IMR-90 (cell line): Measurements from ENCODE around the gene AGMO. TPM values are rescaled to one million over a fixed set of nuclear protein-coding genes. Genes with fewer than 3 reads are reported as not detected.

Experiments
- ATAC-seq: fragments of 200-7000 bp; cut with Tn5 transposase; 2 replicates; pipeline ENCODE4 v1.9.1; 2020; ENCODE audit warnings: low read depth, mild to moderate bottlenecking, moderate library complexity
- BruUV-seq: library from RNA; stranded (reverse); fragments of 400-500 nt; replicated peaks from 2 replicates; lab custom pipeline; 2021; lab: Mats Ljungman, UMichigan
- CTCF ChIA-PET: fragments of 300-600 bp; formaldehyde crosslinking; extraction: SDS; loops from one replicate; lab custom pipeline; 2021; ENCODE audit warnings: antibody characterized with exemption; lab: Yijun Ruan, JAX
- POLR2A ChIA-PET: fragments of 300-600 bp; sonication (Branson Sonifier 250); formaldehyde crosslinking; loops from one replicate; lab custom pipeline; 2022; ENCODE audit warnings: antibody characterized with exemption; ENCODE audit not compliant: unreplicated experiment; lab: Charles Lee
- DNase-seq: peaks from one replicate; pipeline ENCODE4 v3.0.0; 2013
- H2AFZ ChIP-seq: replicated peaks from 2 replicates; pipeline ENCODE3; 2013; ENCODE audit warnings: low read length, mild to moderate bottlenecking; ENCODE audit not compliant: poor library complexity
- H2AK5ac ChIP-seq: 2 replicates; pipeline ENCODE4 v1.6.1; 2013; ENCODE audit warnings: low read depth, low read length, inconsistent platforms
- H2AK9ac ChIP-seq: replicated peaks from 2 replicates; pipeline ENCODE3; 2013; ENCODE audit warnings: mild to moderate bottlenecking, low read depth, low read length, moderate library complexity; ENCODE audit not compliant: poor library complexity
- H2BK120ac ChIP-seq: 2 replicates; pipeline ENCODE4 v1.6.1; 2013; ENCODE audit warnings: low read depth, low read length, inconsistent platforms
- H2BK15ac ChIP-seq: 3 replicates; pipeline ENCODE4 v1.6.1; 2013; ENCODE audit warnings: low read depth, low read length, inconsistent platforms
- H2BK20ac ChIP-seq: 2 replicates; pipeline ENCODE4 v1.6.1; 2013; ENCODE audit warnings: low read depth, mild to moderate bottlenecking, inconsistent platforms, low read length, moderate library complexity
- H2BK5ac ChIP-seq: 2 replicates; pipeline ENCODE4 v1.6.1; 2013; ENCODE audit warnings: mild to moderate bottlenecking, low read depth, low read length, inconsistent platforms; ENCODE audit not compliant: poor library complexity, severe bottlenecking
- H3K14ac ChIP-seq: replicated peaks from 2 replicates; pipeline ENCODE4 v1.6.1; 2013; ENCODE audit warnings: low read depth, low read length, inconsistent platforms
- H3K18ac ChIP-seq: 2 replicates; pipeline ENCODE4 v1.6.1; 2013; ENCODE audit warnings: low read depth, low read length, control low read depth
- H3K23ac ChIP-seq: 2 replicates; pipeline ENCODE4 v1.6.1; 2013; ENCODE audit warnings: low read depth, low read length, inconsistent platforms
- H3K27ac ChIP-seq: 2 replicates; pipeline ENCODE4 v1.5.1; 2013; ENCODE audit warnings: mild to moderate bottlenecking, control low read depth, low read length; ENCODE audit not compliant: insufficient read depth
- H3K27me3 ChIP-seq: 2 replicates; pipeline ENCODE4 v1.6.1; 2013; ENCODE audit warnings: low read length; ENCODE audit not compliant: control insufficient read depth, insufficient read depth
- H3K36me3 ChIP-seq: 2 replicates; pipeline ENCODE4 v1.6.1; 2013; ENCODE audit warnings: low read length, mixed read lengths; ENCODE audit not compliant: control insufficient read depth, insufficient read depth
- H3K4ac ChIP-seq: 2 replicates; pipeline ENCODE4 v1.6.1; 2013; ENCODE audit warnings: low read depth, low read length, inconsistent platforms
- H3K4me1 ChIP-seq: 2 replicates; pipeline ENCODE4 v1.6.1; 2013; ENCODE audit warnings: low read length, mixed read lengths; ENCODE audit not compliant: control insufficient read depth, insufficient read depth
- H3K4me2 ChIP-seq: 2 replicates; pipeline ENCODE4 v1.6.1; 2013; ENCODE audit warnings: low read depth, mild to moderate bottlenecking, control low read depth, low read length, moderate library complexity
- H3K4me3 ChIP-seq: 2 replicates; pipeline ENCODE4 v1.5.1; 2013; ENCODE audit warnings: low read depth, mild to moderate bottlenecking, control low read depth, low read length, moderate library complexity; ENCODE audit not compliant: insufficient read depth
- H3K56ac ChIP-seq: 2 replicates; pipeline ENCODE4 v1.6.1; 2013; ENCODE audit warnings: low read length, inconsistent platforms; ENCODE audit not compliant: insufficient read depth; ENCODE audit errors: extremely low read depth
- H3K79me1 ChIP-seq, 2 experiments: 2 replicates each; pipeline ENCODE4 v1.6.1; 2013; ENCODE audit warnings: low read length in 2 of 2, inconsistent platforms in 1 of 2, low read depth in 1 of 2
- H3K9ac ChIP-seq: 2 replicates; pipeline ENCODE4 v1.6.1; 2013; ENCODE audit warnings: low read depth, low read length, control low read depth
- H3K9me1 ChIP-seq: 2 replicates; pipeline ENCODE4 v1.6.1; 2013; ENCODE audit warnings: low read length, inconsistent platforms; ENCODE audit not compliant: insufficient read depth
- H3K9me3 ChIP-seq: 2 replicates; pipeline ENCODE4 v1.6.1; 2013; ENCODE audit warnings: low read length; ENCODE audit not compliant: control insufficient read depth, insufficient read depth
- H4K20me1 ChIP-seq: 2 replicates; pipeline ENCODE4 v1.6.1; 2013; ENCODE audit warnings: low read length, inconsistent platforms; ENCODE audit not compliant: insufficient read depth
- H4K5ac ChIP-seq: 2 replicates; pipeline ENCODE4 v1.6.1; 2013; ENCODE audit warnings: mild to moderate bottlenecking, low read depth, low read length, control low read depth
- H4K8ac ChIP-seq, 2 experiments: 2 replicates each; pipeline ENCODE4 v1.6.1; 2013; ENCODE audit warnings: low read depth in 2 of 2, low read length in 2 of 2, control low read depth in 1 of 2, inconsistent platforms in 1 of 2
- H4K91ac ChIP-seq: 2 replicates; pipeline ENCODE4 v1.6.1; 2013; ENCODE audit warnings: low read depth, low read length, inconsistent platforms; ENCODE audit not compliant: insufficient read depth
- CEBPB ChIP-seq: IDR thresholded peaks from 2 replicates; pipeline ENCODE4 v1.6.1; 2012; ENCODE audit warnings: low read depth, low read length, improper control_type of control experiment
- CHD1 ChIP-seq: IDR thresholded peaks from 2 replicates; pipeline ENCODE4 v1.6.1; 2012; ENCODE audit warnings: low read depth, low read length, improper control_type of control experiment
- FOS ChIP-seq: fragments of 150-350 bp; IDR thresholded peaks from 2 replicates; pipeline ENCODE4 v1.6.1; 2016; ENCODE audit warnings: low read depth, low read length
- MAZ ChIP-seq: IDR thresholded peaks from 2 replicates; pipeline ENCODE4 v1.6.1; 2012; ENCODE audit warnings: low read depth, mild to moderate bottlenecking, low read length, improper control_type of control experiment, moderate library complexity, borderline replicate concordance
- MXI1 ChIP-seq: IDR thresholded peaks from 2 replicates; pipeline ENCODE4 v1.6.1; 2012; ENCODE audit warnings: low read depth, mild to moderate bottlenecking, low read length, moderate library complexity, borderline replicate concordance
- POLR2A ChIP-seq: IDR thresholded peaks from 2 replicates; pipeline ENCODE4 v1.6.1; 2012; ENCODE audit warnings: mild to moderate bottlenecking, low read depth, low read length
- RAD21 ChIP-seq: IDR thresholded peaks from 2 replicates; pipeline ENCODE4 v1.6.1; 2012; ENCODE audit warnings: low read length, improper control_type of control experiment
- RCOR1 ChIP-seq: IDR thresholded peaks from 2 replicates; pipeline ENCODE4 v1.6.1; 2012; ENCODE audit warnings: mild to moderate bottlenecking, low read length, improper control_type of control experiment; ENCODE audit not compliant: insufficient replicate concordance
- RFX5 ChIP-seq: IDR thresholded peaks from 2 replicates; pipeline ENCODE4 v1.8.0; 2012; ENCODE audit warnings: low read depth, mild to moderate bottlenecking, low read length, moderate library complexity
- SMC3 ChIP-seq: fragments of 150-350 bp; IDR thresholded peaks from 2 replicates; pipeline ENCODE4 v1.6.1; 2016; ENCODE audit warnings: low read depth, mild to moderate bottlenecking, antibody characterized with exemption, low read length, moderate library complexity
- WGBS, 2 experiments: methylation state at CpG; one replicate each; pipeline versions ENCODE4 v1.1.5 to v1.1.7; 2013; ENCODE audit warnings: missing lambda C conversion rate in 2 of 2; ENCODE audit not compliant: insufficient read length in 1 of 2; ENCODE audit errors: extremely low coverage in 2 of 2; 5-methylcytosine and 5-hydroxymethylcytosine counted together
- dilution Hi-C: fragments of 300-500 bp; cut with HindIII; formaldehyde crosslinking; loops from one replicate; pipeline ENCODE4 v1.14.3; 2018; ENCODE audit warnings: low sequenced_read_pairs; ENCODE audit not compliant: unreplicated experiment
- in situ Hi-C: fragments of 300-500 bp; cut with MboI; formaldehyde crosslinking; loops from 3 replicates; pipeline ENCODE4 v1.14.3; 2019; ENCODE audit warnings: low sequenced_read_pairs, inconsistent platforms, mixed read lengths
- intact Hi-C: fragments of 100-400 bp; cut with micrococcal nuclease; formaldehyde crosslinking; loops from 2 replicates; pipeline ENCODE4 v1.10.0; 2022
- polyA plus RNA-seq, 3 experiments: library from polyadenylated mRNA; depleted of rRNA; stranded (reverse); fragments of >200 nt; gene quantifications; 2 replicates each; pipeline ENCODE4 v1.2.3, GENCODE V29; 2012; ENCODE audit warnings: low replicate concordance in 1 of 3
- total RNA-seq: library from RNA; depleted of rRNA; stranded (reverse); fragments of >200 nt; gene quantifications from 2 replicates; pipeline ENCODE4 v1.2.3, GENCODE V29; 2012
- TF ChIP-seq, protein P1 (sequence below): conservative IDR thresholded peaks from 2 replicates; pipeline ENCODE4 v1.5.1; 2012; ENCODE audit warnings: mild to moderate bottlenecking, low read depth, low read length, improper control_type of control experiment
- TF ChIP-seq, protein P2 (sequence below): fragments of 150-350 bp; IDR thresholded peaks from 2 replicates; pipeline ENCODE4 v1.6.1; 2016; ENCODE audit warnings: low read depth, mild to moderate bottlenecking, low read length, moderate library complexity, borderline replicate concordance

Gene AGMO
- total and polyA plus RNA-seq, 2 of the 4 experiments (the other 2 are of a cell fraction): not detected

DNA sequence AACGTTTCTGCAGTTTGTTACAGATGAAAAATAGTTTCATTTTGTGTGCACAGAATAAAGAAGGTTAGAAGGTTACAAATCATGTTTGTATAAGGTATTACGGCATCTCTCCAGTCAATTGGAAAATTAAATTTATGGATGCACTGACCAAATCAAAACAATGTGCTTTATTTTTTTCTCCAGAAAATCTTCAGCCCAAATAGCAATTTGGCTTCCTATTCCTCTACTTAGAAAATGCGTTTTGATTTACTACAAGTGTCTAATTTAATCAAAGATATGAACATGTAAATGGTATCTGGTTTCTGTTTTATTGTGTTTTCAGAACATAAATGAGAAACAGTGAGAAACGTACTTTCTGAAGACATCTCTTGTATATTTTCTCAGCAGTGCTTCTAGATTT lies 63.4 kb downstream of the AGMO start:
- H3K4ac ChIP-seq: no peak overlapping the region
- H2BK120ac ChIP-seq: no peak overlapping the region
- H3K9me3 ChIP-seq: no peaks in the 10 kb centered on the region
- H2BK5ac ChIP-seq: no peak overlapping the region
- ATAC-seq (no peak), DNase-seq (no peak)
- H3K27me3 ChIP-seq: no peaks in the 10 kb centered on the region
- H4K91ac ChIP-seq: no peak overlapping the region
- H2AK5ac ChIP-seq: no peak overlapping the region
- H2AFZ ChIP-seq: no peak overlapping the region
- H2BK20ac ChIP-seq: no peak overlapping the region
- in situ Hi-C loops (no loop called here), intact Hi-C loops (no loop called here), dilution Hi-C loops (no loop called here)
- CTCF ChIA-PET: no interaction called here
- H3K4me1 ChIP-seq: no peaks in the 10 kb centered on the region
- H3K56ac ChIP-seq: no peak overlapping the region
- H4K8ac ChIP-seq: no peak overlapping the region
- no TSS peak for BruUV-seq
- H3K9me1 ChIP-seq: no peaks in the 10 kb centered on the region
- H3K4me3 ChIP-seq: no peak overlapping the region
- TF ChIP-seq RFX5: no peak
- no peak for TF ChIP-seq MAZ
- no peak for TF ChIP-seq CHD1
- no peak for TF ChIP-seq FOS
- TF ChIP-seq RCOR1: no peak
- TF ChIP-seq SMC3: no peak
- no peak for TF ChIP-seq POLR2A
- TF ChIP-seq, protein P1, sequence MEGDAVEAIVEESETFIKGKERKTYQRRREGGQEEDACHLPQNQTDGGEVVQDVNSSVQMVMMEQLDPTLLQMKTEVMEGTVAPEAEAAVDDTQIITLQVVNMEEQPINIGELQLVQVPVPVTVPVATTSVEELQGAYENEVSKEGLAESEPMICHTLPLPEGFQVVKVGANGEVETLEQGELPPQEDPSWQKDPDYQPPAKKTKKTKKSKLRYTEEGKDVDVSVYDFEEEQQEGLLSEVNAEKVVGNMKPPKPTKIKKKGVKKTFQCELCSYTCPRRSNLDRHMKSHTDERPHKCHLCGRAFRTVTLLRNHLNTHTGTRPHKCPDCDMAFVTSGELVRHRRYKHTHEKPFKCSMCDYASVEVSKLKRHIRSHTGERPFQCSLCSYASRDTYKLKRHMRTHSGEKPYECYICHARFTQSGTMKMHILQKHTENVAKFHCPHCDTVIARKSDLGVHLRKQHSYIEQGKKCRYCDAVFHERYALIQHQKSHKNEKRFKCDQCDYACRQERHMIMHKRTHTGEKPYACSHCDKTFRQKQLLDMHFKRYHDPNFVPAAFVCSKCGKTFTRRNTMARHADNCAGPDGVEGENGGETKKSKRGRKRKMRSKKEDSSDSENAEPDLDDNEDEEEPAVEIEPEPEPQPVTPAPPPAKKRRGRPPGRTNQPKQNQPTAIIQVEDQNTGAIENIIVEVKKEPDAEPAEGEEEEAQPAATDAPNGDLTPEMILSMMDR: no peak
- TF ChIP-seq RAD21: no peak
- no peak for TF ChIP-seq CEBPB
- TF ChIP-seq MXI1: no peak
- TF ChIP-seq, protein P2, sequence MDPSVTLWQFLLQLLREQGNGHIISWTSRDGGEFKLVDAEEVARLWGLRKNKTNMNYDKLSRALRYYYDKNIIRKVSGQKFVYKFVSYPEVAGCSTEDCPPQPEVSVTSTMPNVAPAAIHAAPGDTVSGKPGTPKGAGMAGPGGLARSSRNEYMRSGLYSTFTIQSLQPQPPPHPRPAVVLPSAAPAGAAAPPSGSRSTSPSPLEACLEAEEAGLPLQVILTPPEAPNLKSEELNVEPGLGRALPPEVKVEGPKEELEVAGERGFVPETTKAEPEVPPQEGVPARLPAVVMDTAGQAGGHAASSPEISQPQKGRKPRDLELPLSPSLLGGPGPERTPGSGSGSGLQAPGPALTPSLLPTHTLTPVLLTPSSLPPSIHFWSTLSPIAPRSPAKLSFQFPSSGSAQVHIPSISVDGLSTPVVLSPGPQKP: no peak
- H3K27ac ChIP-seq: no peak overlapping the region
- H3K14ac ChIP-seq: no peak overlapping the region
- no peak overlapping the region for H3K9ac ChIP-seq
- POLR2A ChIA-PET: no interaction called here
- no peaks in the 10 kb centered on the region for H4K20me1 ChIP-seq
- no peak overlapping the region for H3K18ac ChIP-seq
- H3K79me1 ChIP-seq: no peaks in the 10 kb centered on the region
- no peak overlapping the region for H2BK15ac ChIP-seq
- no CpG with 5 or more reads among the region's 4 CpGs for WGBS, 2 experiments
- no peak overlapping the region for H2AK9ac ChIP-seq
- no peak overlapping the region for H4K5ac ChIP-seq
- H3K23ac ChIP-seq: no peak overlapping the region
- H3K4me2 ChIP-seq: no peak overlapping the region
- no peaks in the 10 kb centered on the region for H3K36me3 ChIP-seq
